Fibroblast of lung (primary cell): Measurements from ENCODE around the gene TNP2. TPM values are rescaled to one million over a fixed set of nuclear protein-coding genes. Genes with fewer than 3 reads are reported as not detected.
A peak's percentile ranks its signal among the peaks of the same experiment; 100 is the strongest.

ENCODE experiments used
- DNase-seq, 2 donors: peaks; one replicate each; pipeline versions ENCODE4 v3.0.0 to v3.0.0-alpha.2; 2010; ENCODE audit warnings: low read depth in 2 of 2
- H2AFZ ChIP-seq: 2 replicates; pipeline ENCODE4 v1.5.1; 2012; ENCODE audit warnings: low read length, control low read depth, inconsistent platforms
- H3K27ac ChIP-seq: 2 replicates; pipeline ENCODE4 v1.5.1; 2011; ENCODE audit warnings: low read length, control low read depth; ENCODE audit not compliant: insufficient read depth
- H3K27me3 ChIP-seq: 2 replicates; pipeline ENCODE4 v1.5.1; 2011; ENCODE audit warnings: mild to moderate bottlenecking, low read length; ENCODE audit not compliant: control insufficient read depth, insufficient read depth
- H3K36me3 ChIP-seq: 2 replicates; pipeline ENCODE4 v1.5.1; 2011; ENCODE audit warnings: low read length; ENCODE audit not compliant: control insufficient read depth, insufficient read depth
- H3K4me1 ChIP-seq: 2 replicates; pipeline ENCODE4 v1.5.1; 2011; ENCODE audit warnings: low read length; ENCODE audit not compliant: control insufficient read depth, insufficient read depth; ENCODE audit errors: extremely low read depth
- H3K4me2 ChIP-seq: 2 replicates; pipeline ENCODE4 v1.5.1; 2011; ENCODE audit warnings: low read length, control low read depth; ENCODE audit not compliant: insufficient read depth; ENCODE audit errors: extremely low read depth
- H3K4me3 ChIP-seq, 4 experiments: fragments of 200-600 bp in 1 of 4; sonication (generic) in 1 of 4; replicated peaks in 1 of 4; 2 replicates each; pipeline ENCODE4 v1.5.1; 2011 to 2016; ENCODE audit warnings: low read length in 4 of 4, low read depth in 3 of 4, mild to moderate bottlenecking in 3 of 4, control low read depth in 2 of 4, inconsistent platforms in 1 of 4, mixed read lengths in 1 of 4; ENCODE audit not compliant: insufficient read depth in 1 of 4; ENCODE audit errors: control extremely low read depth in 1 of 4
- H3K79me2 ChIP-seq: 2 replicates; pipeline ENCODE4 v1.5.1; 2012; ENCODE audit warnings: mild to moderate bottlenecking, low read length, inconsistent platforms; ENCODE audit not compliant: control insufficient read depth, insufficient read depth
- H3K9ac ChIP-seq: 2 replicates; pipeline ENCODE4 v1.5.1; 2011; ENCODE audit warnings: mild to moderate bottlenecking, low read length, control low read depth; ENCODE audit not compliant: insufficient read depth
- H3K9me3 ChIP-seq: 2 replicates; pipeline ENCODE4 v1.5.1; 2012; ENCODE audit warnings: low read depth, low read length; ENCODE audit not compliant: control insufficient read depth, insufficient read depth
- H4K20me1 ChIP-seq: 2 replicates; pipeline ENCODE4 v1.5.1; 2011; ENCODE audit warnings: low read length; ENCODE audit not compliant: control insufficient read depth, insufficient read depth; ENCODE audit errors: extremely low read depth
- CTCF ChIP-seq, 2 donors: IDR thresholded peaks in 1 of 2; conservative IDR thresholded peaks in 1 of 2; 1 replicate in 1 of 2; 2 replicates in 1 of 2; pipeline ENCODE4 v1.5.1; 2011 to 2012; ENCODE audit warnings: low read length in 2 of 2, control low read depth in 1 of 2, inconsistent platforms in 1 of 2, low read depth in 1 of 2, mild to moderate bottlenecking in 1 of 2
- EZH2 ChIP-seq: IDR thresholded peaks from 2 replicates; pipeline ENCODE4 v1.5.1; 2012; ENCODE audit warnings: low read length, control low read depth, mild to moderate bottlenecking; ENCODE audit errors: missing control alignments
- polyA plus RNA-seq, 2 donors: library from polyadenylated mRNA; depleted of rRNA in 1 of 2; stranded (reverse) in 1 of 2; unstranded in 1 of 2; fragments of >200 nt; gene quantifications; 2 replicates each; pipeline ENCODE4 v1.2.1, GENCODE V29; 2011 to 2012; ENCODE audit warnings: missing spikeins in 1 of 2
- total RNA-seq: library from RNA; depleted of rRNA; stranded (reverse); fragments of >200 nt; gene quantifications from 2 replicates; pipeline ENCODE4 v1.2.1, GENCODE V29; 2014

The TNP2 gene
- total and polyA plus RNA-seq, 2 donors (not counting 1 experiment from before 2014, with no cell fraction given): not detected

GRCh38 chr16:11231367-11231970, 37.7 kb downstream of the TNP2 start:
- Histone ChIP-seq H3K4me1 (peaks cover 2% of the 10 kb centered on the region), H3K79me2 (no peaks in the 10 kb centered on the region), H3K9me3 (no peaks in the 10 kb centered on the region), H3K9ac (no peak overlapping the region), H3K4me2 (no peak overlapping the region), H3K36me3 (no peaks in the 10 kb centered on the region), H4K20me1 (no peaks in the 10 kb centered on the region), H3K27me3 (no peaks in the 10 kb centered on the region), H3K27ac (no peak overlapping the region), H2AFZ (peak overlapping the region; percentile 26), H3K4me3 (no peak overlapping the region)
- TF ChIP-seq CTCF (conservative IDR thresholded peaks at IDR 0.05 in 1 of 2, IDR thresholded peaks at IDR 0.05 in 1 of 2; ENCODE audit: low read depth in 1 of 2, low read length in 2 of 2) (no peak), EZH2 (no peak)
- DNase-seq: no peak

- Histone ChIP-seq H3K9me3 (no peaks in the 10 kb centered on the region), H3K27me3 (no peaks in the 10 kb centered on the region), H3K36me3 (no peaks in the 10 kb centered on the region), H3K27ac (no peak overlapping the region), H3K79me2 (no peaks in the 10 kb centered on the region), H3K9ac (no peak overlapping the region), H2AFZ (no peak overlapping the region), H3K4me3 (no peak overlapping the region), H4K20me1 (no peaks in the 10 kb centered on the region), H3K4me1 (peaks cover 5% of the 10 kb centered on the region), H3K4me2 (no peak overlapping the region)
- TF ChIP-seq CTCF (conservative IDR thresholded peaks at IDR 0.05 in 1 of 2, IDR thresholded peaks at IDR 0.05 in 1 of 2; ENCODE audit: low read depth in 1 of 2, low read length in 2 of 2): no peak
- no peak for TF ChIP-seq EZH2
- DNase-seq: no peak
Measured at GRCh38 chr16:11229906-11230305, 39.2 kb downstream of the TNP2 start.

GRCh38 chr16:11229432-11229831, 39.7 kb downstream of the TNP2 start:
- TF ChIP-seq EZH2 (no peak), CTCF (conservative IDR thresholded peaks at IDR 0.05 in 1 of 2, IDR thresholded peaks at IDR 0.05 in 1 of 2; ENCODE audit: low read depth in 1 of 2, low read length in 2 of 2) (no peak)
- Histone ChIP-seq H3K9me3 (no peaks in the 10 kb centered on the region), H3K4me3 (no peak overlapping the region), H3K27ac (no peak overlapping the region), H4K20me1 (no peaks in the 10 kb centered on the region), H3K79me2 (no peaks in the 10 kb centered on the region), H3K36me3 (no peaks in the 10 kb centered on the region), H3K9ac (no peak overlapping the region), H2AFZ (no peak overlapping the region), H3K4me1 (peaks cover 7% of the 10 kb centered on the region), H3K27me3 (no peaks in the 10 kb centered on the region), H3K4me2 (no peak overlapping the region)
- DNase-seq: no peak
